ENCODE results near the gene ITFG1.
"Not testable (repeated sequence)": the region's sequence is repeated elsewhere in the genome, so short reads cannot be mapped to it uniquely, and the experiment has no call there.

The ITFG1 gene

DNA sequence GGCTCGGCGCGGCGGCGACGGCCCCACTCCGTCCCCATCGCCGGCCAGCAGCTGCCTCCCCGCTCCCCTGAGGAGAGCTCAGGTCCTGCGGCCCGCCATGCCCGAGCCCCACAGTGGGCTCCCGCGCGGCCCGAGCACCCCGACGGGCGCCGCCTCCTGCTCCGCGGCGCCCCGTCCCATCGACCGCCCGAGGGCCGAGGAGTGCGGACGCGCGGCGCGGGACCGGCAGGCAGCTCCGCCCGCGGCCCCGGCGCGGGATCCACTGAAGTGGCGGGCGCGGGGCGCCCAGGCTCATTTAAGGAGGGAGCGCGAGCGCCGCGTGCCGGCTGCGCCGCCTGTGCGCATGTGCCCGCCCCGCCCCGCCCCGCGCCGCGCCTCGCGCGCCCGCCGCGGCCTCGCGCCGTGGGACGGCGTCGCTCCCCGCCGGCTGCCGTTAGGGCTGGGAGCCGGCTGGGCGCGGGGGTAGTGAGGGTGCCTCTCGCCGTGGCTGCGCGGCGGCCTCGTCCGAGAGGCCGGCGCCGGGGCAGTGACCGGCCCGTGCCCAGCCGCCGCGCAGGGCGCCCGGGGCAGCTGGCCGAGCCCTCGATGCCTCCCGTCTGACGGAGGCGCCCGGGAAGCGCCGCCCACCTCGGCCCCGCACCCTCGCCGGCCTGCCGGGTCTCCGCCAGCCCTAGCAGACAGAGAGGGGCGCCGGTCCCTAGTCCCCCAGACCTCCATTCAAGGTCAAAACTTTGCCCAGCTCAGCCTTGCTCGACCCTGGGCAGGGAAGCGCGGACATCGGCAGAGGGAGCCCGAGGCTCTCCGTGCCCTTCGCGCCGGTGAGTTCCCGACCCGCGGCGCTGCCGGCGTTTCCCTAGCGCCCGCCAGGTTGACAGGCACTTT lies 316.9 kb downstream of the ITFG1 start, which contains the start of gene NETO2:
TSS of gene NETO2 (minus strand) at position 269 of the 882 bp plus-strand sequence. CDS start 333 bp downstream, outside the sequence.
- peak; percentile 72 for DNase-seq

DNA sequence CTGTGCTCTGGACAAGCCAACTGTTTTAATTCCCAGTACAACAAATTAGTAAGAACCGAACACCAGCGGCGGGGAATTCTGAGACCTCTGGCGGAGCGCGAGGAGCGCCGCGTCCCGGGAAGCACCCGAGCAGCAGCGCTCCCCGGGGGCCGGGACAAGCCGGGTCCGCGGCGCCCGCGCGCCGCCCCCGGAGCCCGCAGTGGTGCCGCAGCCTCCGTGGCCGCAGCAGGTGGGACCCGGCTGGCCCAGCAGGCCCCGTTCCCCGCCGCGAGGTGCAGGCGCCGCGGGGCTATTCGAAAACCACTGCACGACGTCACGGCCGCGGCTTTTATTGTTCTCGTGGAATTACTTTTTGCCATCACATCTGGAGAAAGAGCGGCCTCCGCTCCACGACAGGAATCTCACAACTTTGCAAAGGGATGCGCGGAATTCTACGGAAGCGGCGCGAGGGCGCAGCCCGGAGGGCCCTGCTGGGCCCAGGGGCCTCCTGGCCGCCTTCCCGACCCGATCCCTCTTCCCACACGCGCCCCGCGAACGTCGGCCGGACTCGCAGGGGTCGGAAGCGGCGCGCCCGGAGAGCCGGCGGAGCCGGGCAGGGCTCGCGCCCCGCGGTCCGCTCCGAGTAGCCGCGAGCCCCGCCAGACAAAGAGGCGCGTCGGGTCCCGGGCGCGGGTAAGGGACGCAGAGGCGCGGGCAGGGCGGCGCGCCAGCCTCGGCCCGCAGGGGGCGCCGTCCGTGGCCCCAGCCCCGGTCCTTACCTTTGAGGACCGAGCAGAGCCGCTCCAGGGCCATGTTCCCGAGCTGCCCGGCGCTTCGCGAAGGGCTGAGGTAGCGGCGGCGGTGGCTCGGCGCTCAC lies 317.8 kb downstream of the ITFG1 start:
- DNase-seq, result peak; percentile 68

DNA sequence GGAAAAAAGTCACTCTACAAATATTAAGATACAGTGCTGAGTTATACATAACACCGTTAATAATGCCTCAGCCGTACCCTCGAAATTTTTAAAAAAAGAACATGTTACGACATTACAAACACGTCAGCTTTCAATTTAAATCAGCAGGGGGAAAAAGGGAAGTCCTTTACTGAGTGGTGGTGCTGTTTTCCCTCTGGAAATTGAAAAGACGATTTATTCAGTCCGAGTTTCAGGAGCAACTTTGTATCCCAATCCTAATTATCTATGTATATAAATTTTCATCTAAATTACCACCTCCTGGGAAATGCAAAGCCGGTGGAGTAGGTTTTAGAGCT lies 318.4 kb downstream of the ITFG1 start:
- DNase-seq, result no peak

DNA sequence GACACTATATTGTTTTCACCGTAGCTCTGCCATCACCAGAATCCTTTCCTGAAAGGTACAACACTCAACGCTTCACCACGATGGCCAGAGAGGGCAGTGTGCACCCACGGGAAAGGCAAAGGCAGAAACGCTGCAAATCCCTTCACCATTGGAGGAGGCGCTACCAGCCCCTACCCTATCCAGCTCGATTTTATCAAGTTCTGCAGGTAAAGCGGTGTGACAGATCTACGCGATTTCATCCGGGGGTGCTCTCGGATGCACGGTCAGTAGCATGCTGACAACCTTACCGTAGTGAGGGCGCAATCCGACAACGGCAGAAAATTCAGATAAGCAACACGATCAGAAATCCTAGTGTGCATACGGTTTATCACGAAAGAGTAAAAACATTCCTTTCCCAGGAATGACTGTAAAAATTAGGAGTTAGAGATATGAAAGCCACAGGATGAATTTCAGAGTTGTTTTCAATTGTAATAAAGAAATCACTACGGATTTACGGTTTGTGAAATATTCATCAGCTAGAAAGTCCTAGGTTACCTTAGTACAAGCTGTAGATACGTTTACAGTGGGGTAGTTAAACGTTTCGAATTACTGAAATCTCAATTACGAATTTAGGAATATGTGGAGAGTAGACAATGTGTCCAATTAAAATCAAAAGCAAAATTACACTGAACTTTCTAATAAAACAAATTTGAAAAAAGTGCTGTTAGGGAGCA lies 318.9 kb downstream of the ITFG1 start:
- DNase-seq, result peak; percentile 93

- DNase-seq, result no peak
Observed at GRCh38 chr16:47140686-47141085, 320.2 kb downstream of the ITFG1 start.

GRCh38 chr16:47139561-47140185 lies 321.2 kb downstream of the ITFG1 start:
- no peak for DNase-seq

DNA sequence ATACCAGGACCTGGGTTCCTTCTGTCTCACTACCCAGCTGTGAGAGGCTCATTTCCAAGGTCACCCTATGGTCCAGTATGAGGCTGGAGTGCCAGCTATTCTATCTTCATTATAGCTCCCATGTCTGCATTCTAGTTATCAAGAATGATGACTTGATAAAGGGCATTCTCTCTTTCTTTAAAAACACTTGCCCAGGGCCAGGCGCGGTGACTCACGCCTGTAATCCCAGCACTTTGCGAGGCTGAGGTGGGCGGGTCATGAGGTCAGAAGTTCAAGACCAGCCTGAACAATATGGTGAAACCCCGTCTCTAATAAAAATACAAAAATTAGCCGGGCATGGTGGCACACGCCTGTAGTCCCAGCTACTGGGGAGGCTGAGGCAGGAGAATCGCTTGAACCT lies 322.9 kb downstream of the ITFG1 start:
- DNase-seq, result not testable (repeated sequence)

DNA sequence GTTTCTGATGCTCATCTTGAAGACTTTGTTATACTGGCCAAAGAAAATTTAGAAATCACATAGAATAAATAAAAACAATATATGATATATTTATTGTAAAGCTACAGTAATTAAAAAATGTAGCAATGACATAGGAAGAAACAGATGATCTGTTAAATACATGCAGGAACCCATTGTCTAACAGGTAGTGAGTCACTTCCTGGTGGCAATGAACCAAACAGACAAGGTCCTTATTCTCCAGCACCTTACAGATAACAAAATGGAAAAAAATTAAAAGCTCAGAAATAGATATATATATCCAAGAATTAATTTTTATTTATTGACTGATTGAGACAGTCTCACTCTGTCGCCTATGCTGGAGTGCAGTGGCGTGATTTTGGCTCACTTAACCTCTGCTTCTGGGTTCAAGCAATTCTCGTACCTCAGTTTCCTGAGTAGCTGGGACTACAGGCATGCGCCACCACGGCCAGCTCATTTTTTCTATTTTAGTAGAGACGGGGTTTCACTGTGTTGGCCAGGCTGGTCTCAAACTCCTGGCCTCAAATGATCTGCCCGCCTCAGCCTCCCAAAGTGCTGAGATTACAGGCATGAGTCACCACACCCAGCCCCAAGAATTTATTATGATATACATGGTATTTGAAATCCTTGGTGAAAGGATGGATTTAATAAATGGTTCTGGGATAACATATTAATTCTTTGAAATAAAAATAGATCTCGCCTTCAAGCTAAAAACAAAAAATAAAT lies 324.6 kb downstream of the ITFG1 start:
- DNase-seq, result no peak

DNA sequence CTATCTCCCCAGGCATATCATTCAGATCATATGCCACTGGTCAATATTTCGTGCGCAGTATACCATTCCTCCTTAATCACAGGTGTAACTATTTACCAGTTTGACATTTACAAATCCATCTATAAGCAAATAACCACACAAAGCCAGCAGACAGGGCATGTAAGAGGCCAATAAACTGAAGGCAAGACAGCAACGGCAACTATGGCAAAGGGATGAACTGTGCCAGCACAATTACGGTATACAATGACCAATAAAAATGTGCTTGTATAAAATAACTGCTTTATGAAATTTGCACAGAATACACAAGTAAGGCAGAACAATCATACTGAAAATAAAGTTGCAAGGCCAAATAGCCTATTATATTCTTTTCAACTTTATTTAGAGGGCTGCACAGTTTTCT lies 326.3 kb downstream of the ITFG1 start:
- no peak for DNase-seq

GRCh38 chr16:47132308-47132707 lies 328.6 kb downstream of the ITFG1 start:
- DNase-seq, result no peak

GRCh38 chr16:47129755-47130435 lies 331.0 kb downstream of the ITFG1 start:
- DNase-seq, result no peak

GRCh38 chr16:47127541-47127940 lies 333.3 kb downstream of the ITFG1 start:
- no peak for DNase-seq

GRCh38 chr16:47125757-47126156 lies 335.1 kb downstream of the ITFG1 start:
- DNase-seq, result no peak

DNA sequence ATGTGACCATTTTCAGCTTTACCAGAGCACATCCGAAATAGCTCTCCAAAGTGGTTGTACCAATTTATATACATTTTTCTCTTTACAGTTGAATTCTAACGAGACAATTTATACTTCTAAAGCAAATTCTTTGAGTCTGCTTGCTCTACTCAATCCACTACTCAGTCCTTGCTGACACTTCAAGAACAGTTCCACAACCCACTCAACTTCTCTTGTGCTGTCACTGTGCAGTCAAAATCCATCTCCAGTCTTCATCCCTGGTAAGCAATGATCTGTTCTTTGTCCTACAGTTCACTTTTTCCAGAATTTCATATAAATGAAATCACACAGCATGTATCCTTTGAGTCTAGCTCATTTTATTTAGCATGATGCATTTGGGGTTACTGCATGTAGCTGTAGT lies 347.7 kb downstream of the ITFG1 start:
- no peak for DNase-seq

DNA sequence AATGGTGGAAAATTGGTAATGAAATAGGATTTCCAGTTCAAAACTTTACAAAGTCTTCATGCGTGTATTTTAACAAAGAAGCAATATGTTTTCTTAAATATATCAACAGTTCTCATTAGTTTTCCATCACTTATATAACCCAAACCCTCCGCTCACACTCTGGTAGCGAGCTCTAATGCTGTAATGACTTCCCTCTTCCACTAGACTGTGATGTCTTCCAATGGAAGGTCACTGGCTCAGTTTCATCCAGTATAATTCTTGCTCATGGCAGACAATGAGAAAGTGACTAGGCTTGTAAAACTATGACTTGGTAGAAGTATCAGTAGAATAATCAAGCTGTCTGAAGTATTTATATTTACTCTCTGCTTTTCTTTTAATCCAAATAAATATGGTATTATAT lies 349.9 kb downstream of the ITFG1 start:
- DNase-seq, result no peak

DNA sequence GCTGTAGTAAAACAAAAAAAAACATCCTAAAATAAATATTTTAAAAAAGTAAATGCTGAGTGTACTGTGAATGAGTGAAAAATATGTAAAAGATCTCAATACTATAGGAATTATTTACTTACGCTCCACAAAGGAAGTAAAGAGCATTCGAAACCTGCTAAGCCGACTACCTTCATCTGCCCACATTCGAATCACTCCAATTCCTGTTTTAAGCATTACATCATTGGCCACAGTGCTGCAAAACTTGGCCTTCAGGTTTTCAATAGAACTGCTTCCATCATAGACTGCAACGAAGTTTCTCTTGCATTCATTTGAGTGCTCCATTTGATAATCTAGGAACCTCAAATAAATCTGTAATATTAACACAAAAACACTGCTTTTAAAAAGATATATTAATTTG lies 351.5 kb downstream of the ITFG1 start:
- no peak for DNase-seq

Measured in SHP77 treated with DMSO at 0.1 percent for 48 hours (cell line).